GM12878 (cell line): ENCODE data around the gene TTLL10. TPM values are rescaled to one million over a fixed set of nuclear protein-coding genes. Genes with fewer than 3 reads are reported as not detected.
A peak's percentile ranks its signal among the peaks of the same experiment; 100 is the strongest.

ENCODE experiments used
- CBX3 ChIP-seq: fragments of 200-600 bp; sonication (generic); IDR thresholded peaks from 2 replicates; pipeline ENCODE4 v1.6.1; 2016; ENCODE audit warnings: low read depth, borderline replicate concordance
- CEBPB ChIP-seq, 2 experiments: fragments of 150-350 bp in 1 of 2; IDR thresholded peaks; 2 replicates each; pipeline ENCODE4 v1.6.1; 2012 to 2014; ENCODE audit warnings: low read depth in 2 of 2, low read length in 2 of 2, borderline replicate concordance in 1 of 2, inconsistent platforms in 1 of 2
- CTCF ChIP-seq, 3 experiments: IDR thresholded peaks in 2 of 3; conservative IDR thresholded peaks in 1 of 3; 2 replicates each; pipeline ENCODE4 v1.5.1; 2011; ENCODE audit warnings: low read depth in 3 of 3, low read length in 3 of 3, mild to moderate bottlenecking in 3 of 3, control low read depth in 2 of 3, moderate library complexity in 2 of 3, inconsistent platforms in 1 of 3, mixed read lengths in 1 of 3; ENCODE audit not compliant: control insufficient read depth in 2 of 3, insufficient read depth in 1 of 3; ENCODE audit errors: extremely low read depth in 1 of 3
- EZH2 ChIP-seq: IDR thresholded peaks from 2 replicates; pipeline ENCODE4 v1.6.1; 2012; ENCODE audit warnings: low read depth, mild to moderate bottlenecking, control low read depth, inconsistent platforms, low read length, borderline replicate concordance; ENCODE audit not compliant: control insufficient read depth
- HDGF ChIP-seq: fragments of 450-650 bp; IDR thresholded peaks from 2 replicates; pipeline ENCODE4 v1.6.1; 2016; ENCODE audit warnings: antibody characterized with exemption
- LARP7 ChIP-seq: fragments of 450-650 bp; IDR thresholded peaks from 2 replicates; pipeline ENCODE4 v1.6.1; 2017; ENCODE audit warnings: mild to moderate bottlenecking
- NKRF ChIP-seq: fragments of 450-650 bp; conservative IDR thresholded peaks from 2 replicates; pipeline ENCODE4 v1.6.1; 2017; ENCODE audit warnings: mild to moderate bottlenecking, moderate library complexity
- NRF1 ChIP-seq: conservative IDR thresholded peaks from 2 replicates; pipeline ENCODE4 v1.6.1; 2011; ENCODE audit warnings: mild to moderate bottlenecking, low read depth, low read length, improper control_type of control experiment
- PAX5 ChIP-seq: IDR thresholded peaks from 2 replicates; pipeline ENCODE4 v1.6.1; 2011; ENCODE audit warnings: low read depth, low read length, borderline replicate concordance
- RAD51 ChIP-seq: fragments of 450-650 bp; IDR thresholded peaks from 2 replicates; pipeline ENCODE4 v1.6.1; 2016; ENCODE audit warnings: moderate library complexity, mild to moderate bottlenecking, inconsistent platforms
- RB1 ChIP-seq: fragments of 450-650 bp; formaldehyde crosslinking; IDR thresholded peaks from 2 replicates; pipeline ENCODE4 v1.6.1; 2017; ENCODE audit warnings: mild to moderate bottlenecking, borderline replicate concordance
- SMC3 ChIP-seq: IDR thresholded peaks from 2 replicates; pipeline ENCODE4 v1.6.1; 2011; ENCODE audit warnings: low read length, improper control_type of control experiment, borderline replicate concordance
- ZBED1 ChIP-seq: IDR thresholded peaks from 2 replicates; pipeline ENCODE4 v1.6.1; 2016; ENCODE audit warnings: borderline replicate concordance
- ZNF207 ChIP-seq: fragments of 450-650 bp; IDR thresholded peaks from 2 replicates; pipeline ENCODE4 v1.6.1; 2014; ENCODE audit warnings: antibody characterized with exemption, mild to moderate bottlenecking, borderline replicate concordance
- polyA plus RNA-seq, 11 experiments: library from polyadenylated mRNA; depleted of rRNA in 4 of 11; unstranded in 6 of 11; stranded (reverse) in 5 of 11; fragments of >200 nt; fragmentation: Nextera tagmentation in 4 of 11; fragmentation: Illumina TruSeq in 1 of 11; extraction: Ambion mirVana in 4 of 11; extraction: Trizol in 1 of 11; gene quantifications; 1 replicate in 1 of 11; 2 replicates in 10 of 11; pipeline versions ENCODE4 v1.2.1 to v1.2.3, GENCODE V29; 2011 to 2016; ENCODE audit warnings: inconsistent platforms in 2 of 11, missing spikeins in 2 of 11, low read depth in 1 of 11
- total RNA-seq, 4 experiments: library from RNA; depleted of rRNA in 3 of 4; stranded (reverse); fragments of >200 nt in 3 of 4; fragmentation: Illumina TruSeq in 1 of 4; extraction: Trizol in 1 of 4; gene quantifications; 2 replicates each; pipeline versions ENCODE4 v1.2.1 to v1.2.3, GENCODE V29; 2013 to 2021
- TF ChIP-seq, protein P1 (sequence below): fragments of 450-650 bp; IDR thresholded peaks from 2 replicates; pipeline ENCODE4 v1.6.1; 2017; ENCODE audit warnings: mild to moderate bottlenecking, moderate library complexity
- TF ChIP-seq, protein P2 (sequence below): fragments of 450-650 bp; IDR thresholded peaks from 2 replicates; pipeline ENCODE4 v1.6.1; 2016; ENCODE audit warnings: mild to moderate bottlenecking, moderate library complexity, borderline replicate concordance

The TTLL10 gene
- total and polyA plus RNA-seq, 10 of the 15 experiments (the other 5 are each of a cell fraction or from before 2014, with no cell fraction given), result not detected

DNA sequence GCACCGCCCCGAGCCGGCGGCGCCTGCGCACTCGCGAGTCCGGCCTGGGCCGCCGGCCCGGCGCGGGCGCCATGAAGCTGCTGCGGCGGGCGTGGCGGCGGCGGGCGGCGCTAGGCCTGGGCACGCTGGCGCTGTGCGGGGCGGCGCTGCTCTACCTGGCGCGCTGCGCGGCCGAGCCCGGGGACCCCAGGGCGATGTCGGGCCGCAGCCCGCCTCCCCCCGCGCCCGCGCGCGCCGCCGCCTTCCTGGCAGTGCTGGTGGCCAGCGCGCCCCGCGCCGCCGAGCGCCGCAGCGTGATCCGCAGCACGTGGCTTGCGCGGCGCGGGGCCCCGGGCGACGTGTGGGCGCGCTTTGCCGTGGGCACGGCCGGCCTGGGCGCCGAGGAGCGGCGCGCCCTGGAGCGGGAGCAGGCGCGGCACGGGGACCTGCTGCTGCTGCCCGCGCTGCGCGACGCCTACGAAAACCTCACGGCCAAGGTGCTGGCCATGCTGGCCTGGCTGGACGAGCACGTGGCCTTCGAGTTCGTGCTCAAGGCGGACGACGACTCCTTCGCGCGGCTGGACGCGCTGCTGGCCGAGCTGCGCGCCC lies 58.6 kb downstream of the TTLL10 start, which contains the start of gene B3GALT6 (continued):
- no peak for TF ChIP-seq NRF1
- no peak for TF ChIP-seq ZBED1
- TF ChIP-seq NKRF, result peak; percentile 34; the same call in 1 of the 2 replicates
- TF ChIP-seq RB1, result no peak
- TF ChIP-seq CEBPB (IDR thresholded peaks at IDR 0.05; ENCODE audit: borderline replicate concordance in 1 of 2, low read depth in 2 of 2, low read length in 2 of 2), result no peak
- TF ChIP-seq CBX3, result no peak
- TF ChIP-seq PAX5, result no peak
- no peak for TF ChIP-seq EZH2
- TF ChIP-seq SMC3, result no peak
- TF ChIP-seq, protein P1, sequence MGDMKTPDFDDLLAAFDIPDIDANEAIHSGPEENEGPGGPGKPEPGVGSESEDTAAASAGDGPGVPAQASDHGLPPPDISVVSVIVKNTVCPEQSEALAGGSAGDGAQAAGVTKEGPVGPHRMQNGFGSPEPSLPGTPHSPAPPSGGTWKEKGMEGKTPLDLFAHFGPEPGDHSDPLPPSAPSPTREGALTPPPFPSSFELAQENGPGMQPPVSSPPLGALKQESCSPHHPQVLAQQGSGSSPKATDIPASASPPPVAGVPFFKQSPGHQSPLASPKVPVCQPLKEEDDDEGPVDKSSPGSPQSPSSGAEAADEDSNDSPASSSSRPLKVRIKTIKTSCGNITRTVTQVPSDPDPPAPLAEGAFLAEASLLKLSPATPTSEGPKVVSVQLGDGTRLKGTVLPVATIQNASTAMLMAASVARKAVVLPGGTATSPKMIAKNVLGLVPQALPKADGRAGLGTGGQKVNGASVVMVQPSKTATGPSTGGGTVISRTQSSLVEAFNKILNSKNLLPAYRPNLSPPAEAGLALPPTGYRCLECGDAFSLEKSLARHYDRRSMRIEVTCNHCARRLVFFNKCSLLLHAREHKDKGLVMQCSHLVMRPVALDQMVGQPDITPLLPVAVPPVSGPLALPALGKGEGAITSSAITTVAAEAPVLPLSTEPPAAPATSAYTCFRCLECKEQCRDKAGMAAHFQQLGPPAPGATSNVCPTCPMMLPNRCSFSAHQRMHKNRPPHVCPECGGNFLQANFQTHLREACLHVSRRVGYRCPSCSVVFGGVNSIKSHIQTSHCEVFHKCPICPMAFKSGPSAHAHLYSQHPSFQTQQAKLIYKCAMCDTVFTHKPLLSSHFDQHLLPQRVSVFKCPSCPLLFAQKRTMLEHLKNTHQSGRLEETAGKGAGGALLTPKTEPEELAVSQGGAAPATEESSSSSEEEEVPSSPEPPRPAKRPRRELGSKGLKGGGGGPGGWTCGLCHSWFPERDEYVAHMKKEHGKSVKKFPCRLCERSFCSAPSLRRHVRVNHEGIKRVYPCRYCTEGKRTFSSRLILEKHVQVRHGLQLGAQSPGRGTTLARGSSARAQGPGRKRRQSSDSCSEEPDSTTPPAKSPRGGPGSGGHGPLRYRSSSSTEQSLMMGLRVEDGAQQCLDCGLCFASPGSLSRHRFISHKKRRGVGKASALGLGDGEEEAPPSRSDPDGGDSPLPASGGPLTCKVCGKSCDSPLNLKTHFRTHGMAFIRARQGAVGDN, result no peak
- TF ChIP-seq, protein P2, sequence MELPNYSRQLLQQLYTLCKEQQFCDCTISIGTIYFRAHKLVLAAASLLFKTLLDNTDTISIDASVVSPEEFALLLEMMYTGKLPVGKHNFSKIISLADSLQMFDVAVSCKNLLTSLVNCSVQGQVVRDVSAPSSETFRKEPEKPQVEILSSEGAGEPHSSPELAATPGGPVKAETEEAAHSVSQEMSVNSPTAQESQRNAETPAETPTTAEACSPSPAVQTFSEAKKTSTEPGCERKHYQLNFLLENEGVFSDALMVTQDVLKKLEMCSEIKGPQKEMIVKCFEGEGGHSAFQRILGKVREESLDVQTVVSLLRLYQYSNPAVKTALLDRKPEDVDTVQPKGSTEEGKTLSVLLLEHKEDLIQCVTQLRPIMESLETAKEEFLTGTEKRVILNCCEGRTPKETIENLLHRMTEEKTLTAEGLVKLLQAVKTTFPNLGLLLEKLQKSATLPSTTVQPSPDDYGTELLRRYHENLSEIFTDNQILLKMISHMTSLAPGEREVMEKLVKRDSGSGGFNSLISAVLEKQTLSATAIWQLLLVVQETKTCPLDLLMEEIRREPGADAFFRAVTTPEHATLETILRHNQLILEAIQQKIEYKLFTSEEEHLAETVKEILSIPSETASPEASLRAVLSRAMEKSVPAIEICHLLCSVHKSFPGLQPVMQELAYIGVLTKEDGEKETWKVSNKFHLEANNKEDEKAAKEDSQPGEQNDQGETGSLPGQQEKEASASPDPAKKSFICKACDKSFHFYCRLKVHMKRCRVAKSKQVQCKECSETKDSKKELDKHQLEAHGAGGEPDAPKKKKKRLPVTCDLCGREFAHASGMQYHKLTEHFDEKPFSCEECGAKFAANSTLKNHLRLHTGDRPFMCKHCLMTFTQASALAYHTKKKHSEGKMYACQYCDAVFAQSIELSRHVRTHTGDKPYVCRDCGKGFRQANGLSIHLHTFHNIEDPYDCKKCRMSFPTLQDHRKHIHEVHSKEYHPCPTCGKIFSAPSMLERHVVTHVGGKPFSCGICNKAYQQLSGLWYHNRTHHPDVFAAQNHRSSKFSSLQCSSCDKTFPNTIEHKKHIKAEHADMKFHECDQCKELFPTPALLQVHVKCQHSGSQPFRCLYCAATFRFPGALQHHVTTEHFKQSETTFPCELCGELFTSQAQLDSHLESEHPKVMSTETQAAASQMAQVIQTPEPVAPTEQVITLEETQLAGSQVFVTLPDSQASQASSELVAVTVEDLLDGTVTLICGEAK, result no peak
- no peak for TF ChIP-seq RAD51
- no peak for TF ChIP-seq CTCF (IDR thresholded peaks at IDR 0.05 in 2 of 3, conservative IDR thresholded peaks at IDR 0.05 in 1 of 3; ENCODE audit: control insufficient read depth in 2 of 3, extremely low read depth in 1 of 3, insufficient read depth in 1 of 3, low read depth in 3 of 3, low read length in 3 of 3)
- TF ChIP-seq ZNF207, result no peak
- no peak for TF ChIP-seq HDGF
- peak; percentile 50; the same call in 1 of the 2 replicates for TF ChIP-seq LARP7
